HG02798 (cell line): ENCODE measurements around the gene CBFA2T3.

Experiments used
- ATAC-seq: cut with Tn5 transposase; IDR thresholded peaks from one replicate; pipeline ENCODE4 v1.9.1; 2021; ENCODE audit warnings: mild to moderate bottlenecking; ENCODE audit not compliant: unreplicated experiment, poor library complexity

Gene CBFA2T3

GRCh38 chr16:88869673-88869980 lies 107.4 kb downstream of the CBFA2T3 start:
- ATAC-seq = no peak

- no peak for ATAC-seq
Observed at GRCh38 chr16:88868974-88869672, 107.9 kb downstream of the CBFA2T3 start.

GRCh38 chr16:88867581-88868246 lies 109.3 kb downstream of the CBFA2T3 start:
- ATAC-seq = no peak

- no peak for ATAC-seq
Observed at GRCh38 chr16:88866151-88866920, 110.7 kb downstream of the CBFA2T3 start, which contains the start of gene PABPN1L. PABPN1L (minus strand) TSS chr16:88866660; CDS start chr16:88866606, 54 bp downstream.

GRCh38 chr16:88865742-88866141 lies 111.3 kb downstream of the CBFA2T3 start:
- no peak for ATAC-seq

- no peak for ATAC-seq
Observed at GRCh38 chr16:88865310-88865709, 111.7 kb downstream of the CBFA2T3 start.

- ATAC-seq = no peak
Observed at GRCh38 chr16:88864521-88864920, 112.5 kb downstream of the CBFA2T3 start.

GRCh38 chr16:88864099-88864498 lies 112.9 kb downstream of the CBFA2T3 start:
- ATAC-seq = no peak

GRCh38 chr16:88863426-88863825 lies 113.6 kb downstream of the CBFA2T3 start:
- no peak for ATAC-seq

GRCh38 chr16:88862968-88863367 lies 114.0 kb downstream of the CBFA2T3 start:
- ATAC-seq = no peak

GRCh38 chr16:88861359-88861758 lies 115.6 kb downstream of the CBFA2T3 start:
- ATAC-seq = no peak

GRCh38 chr16:88859381-88860091 lies 117.5 kb downstream of the CBFA2T3 start:
- ATAC-seq = no peak

GRCh38 chr16:88857728-88858339 lies 119.2 kb downstream of the CBFA2T3 start:
- ATAC-seq = peak; percentile 30

- peak; percentile 90 for ATAC-seq
Observed at GRCh38 chr16:88856828-88857727, 119.9 kb downstream of the CBFA2T3 start, which contains the start of the genes GALNS and TRAPPC2L. GALNS (minus strand) TSS chr16:88856947; CDS start chr16:88856877, 70 bp downstream. TRAPPC2L (plus strand) TSS chr16:88857127; CDS start chr16:88857151, 24 bp downstream.

- no peak for ATAC-seq
Observed at GRCh38 chr16:88856122-88856827, 120.7 kb downstream of the CBFA2T3 start.

GRCh38 chr16:88855736-88856121 lies 121.3 kb downstream of the CBFA2T3 start:
- ATAC-seq = no peak

- ATAC-seq = no peak
Observed at GRCh38 chr16:88855176-88855575, 121.8 kb downstream of the CBFA2T3 start.

- no peak for ATAC-seq
Observed at GRCh38 chr16:88854306-88855111, 122.5 kb downstream of the CBFA2T3 start.
